HL-60 (cell line): Measurements from ENCODE around the gene MSI2.

ENCODE experiments used
- DNase-seq, 2 experiments: peaks; one replicate each; pipeline ENCODE4 v3.0.0-alpha.2; 2010 to 2020; ENCODE audit warnings: low read depth in 1 of 2, low spot score in 1 of 2
- H3K27ac ChIP-seq: fragments of 250-450 bp; sonication (Bioruptor Pico); replicated peaks from 2 replicates; pipeline ENCODE4 v1.5.1; 2020; ENCODE audit warnings: mild to moderate bottlenecking, moderate library complexity
- H3K27me3 ChIP-seq: fragments of 250-450 bp; sonication (Bioruptor Pico); 2 replicates; pipeline ENCODE4 v1.5.1; 2021; ENCODE audit warnings: mild to moderate bottlenecking, moderate library complexity; ENCODE audit not compliant: insufficient read depth, poor library complexity, severe bottlenecking
- H3K4me3 ChIP-seq: replicated peaks from 2 replicates; pipeline ENCODE4 v1.5.1; 2011; ENCODE audit warnings: mild to moderate bottlenecking, control low read depth, low read length; ENCODE audit not compliant: insufficient read depth
- GABPA ChIP-seq: IDR thresholded peaks from 2 replicates; pipeline ENCODE4 v1.6.1; 2012; ENCODE audit warnings: low read depth
- POLR2AphosphoS5 ChIP-seq: IDR thresholded peaks from 2 replicates; pipeline ENCODE4 v1.6.1; 2012; ENCODE audit warnings: low read depth
- SPI1 ChIP-seq: IDR thresholded peaks from 2 replicates; pipeline ENCODE4 v1.6.1; 2012; ENCODE audit warnings: low read depth, mild to moderate bottlenecking, borderline replicate concordance
- TF ChIP-seq, protein P1 (sequence below): IDR thresholded peaks from 2 replicates; pipeline ENCODE4 v1.6.1; 2012; ENCODE audit warnings: low read depth; ENCODE audit not compliant: insufficient replicate concordance
- TF ChIP-seq, protein P2 (sequence below): IDR thresholded peaks from one replicate; pipeline ENCODE4 v1.5.1; 2011; ENCODE audit warnings: low read length, control low read depth, inconsistent platforms; ENCODE audit not compliant: insufficient read depth

The MSI2 gene

DNA sequence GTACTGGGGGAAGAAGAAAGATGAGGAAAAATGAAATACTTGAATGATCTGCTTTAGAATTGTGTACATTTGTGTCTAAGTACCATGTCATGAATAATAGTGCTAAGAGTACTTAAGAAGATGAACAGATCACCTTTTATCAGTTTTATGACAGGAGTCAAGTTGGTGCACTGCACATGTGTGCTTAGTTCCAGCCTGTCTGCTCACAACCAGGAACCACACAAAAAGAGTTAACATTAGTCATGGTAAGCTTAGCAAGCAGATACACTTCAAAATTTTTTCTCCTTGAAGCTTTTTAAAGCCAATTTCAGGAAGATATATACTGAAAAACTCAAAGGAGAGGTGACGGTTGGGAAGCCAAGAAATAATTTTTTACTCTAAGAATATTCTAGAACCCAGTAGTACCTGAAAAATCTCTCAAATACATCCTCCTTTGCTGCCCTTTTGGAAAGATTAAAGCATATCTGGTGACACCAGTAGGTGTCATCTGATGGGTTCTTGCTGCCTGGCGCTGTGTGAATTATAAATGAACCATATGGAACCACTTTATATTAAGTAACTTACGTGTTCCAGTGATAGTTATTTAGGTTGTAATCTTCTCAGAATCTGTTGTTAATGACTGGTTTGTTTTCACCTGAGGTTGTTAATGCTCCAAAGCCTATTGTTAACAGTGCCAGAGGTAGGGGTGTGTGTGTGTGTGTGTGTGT lies 93.4 kb downstream of the MSI2 start:
- DNase-seq: no peak
- Histone ChIP-seq H3K27me3 (no peaks in the 10 kb centered on the region), H3K4me3 (no peak overlapping the region), H3K27ac (no peak overlapping the region)
- TF ChIP-seq SPI1: no peak
- TF ChIP-seq POLR2AphosphoS5: no peak
- TF ChIP-seq, protein P1, sequence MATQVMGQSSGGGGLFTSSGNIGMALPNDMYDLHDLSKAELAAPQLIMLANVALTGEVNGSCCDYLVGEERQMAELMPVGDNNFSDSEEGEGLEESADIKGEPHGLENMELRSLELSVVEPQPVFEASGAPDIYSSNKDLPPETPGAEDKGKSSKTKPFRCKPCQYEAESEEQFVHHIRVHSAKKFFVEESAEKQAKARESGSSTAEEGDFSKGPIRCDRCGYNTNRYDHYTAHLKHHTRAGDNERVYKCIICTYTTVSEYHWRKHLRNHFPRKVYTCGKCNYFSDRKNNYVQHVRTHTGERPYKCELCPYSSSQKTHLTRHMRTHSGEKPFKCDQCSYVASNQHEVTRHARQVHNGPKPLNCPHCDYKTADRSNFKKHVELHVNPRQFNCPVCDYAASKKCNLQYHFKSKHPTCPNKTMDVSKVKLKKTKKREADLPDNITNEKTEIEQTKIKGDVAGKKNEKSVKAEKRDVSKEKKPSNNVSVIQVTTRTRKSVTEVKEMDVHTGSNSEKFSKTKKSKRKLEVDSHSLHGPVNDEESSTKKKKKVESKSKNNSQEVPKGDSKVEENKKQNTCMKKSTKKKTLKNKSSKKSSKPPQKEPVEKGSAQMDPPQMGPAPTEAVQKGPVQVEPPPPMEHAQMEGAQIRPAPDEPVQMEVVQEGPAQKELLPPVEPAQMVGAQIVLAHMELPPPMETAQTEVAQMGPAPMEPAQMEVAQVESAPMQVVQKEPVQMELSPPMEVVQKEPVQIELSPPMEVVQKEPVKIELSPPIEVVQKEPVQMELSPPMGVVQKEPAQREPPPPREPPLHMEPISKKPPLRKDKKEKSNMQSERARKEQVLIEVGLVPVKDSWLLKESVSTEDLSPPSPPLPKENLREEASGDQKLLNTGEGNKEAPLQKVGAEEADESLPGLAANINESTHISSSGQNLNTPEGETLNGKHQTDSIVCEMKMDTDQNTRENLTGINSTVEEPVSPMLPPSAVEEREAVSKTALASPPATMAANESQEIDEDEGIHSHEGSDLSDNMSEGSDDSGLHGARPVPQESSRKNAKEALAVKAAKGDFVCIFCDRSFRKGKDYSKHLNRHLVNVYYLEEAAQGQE: no peak
- TF ChIP-seq GABPA: no peak

DNA sequence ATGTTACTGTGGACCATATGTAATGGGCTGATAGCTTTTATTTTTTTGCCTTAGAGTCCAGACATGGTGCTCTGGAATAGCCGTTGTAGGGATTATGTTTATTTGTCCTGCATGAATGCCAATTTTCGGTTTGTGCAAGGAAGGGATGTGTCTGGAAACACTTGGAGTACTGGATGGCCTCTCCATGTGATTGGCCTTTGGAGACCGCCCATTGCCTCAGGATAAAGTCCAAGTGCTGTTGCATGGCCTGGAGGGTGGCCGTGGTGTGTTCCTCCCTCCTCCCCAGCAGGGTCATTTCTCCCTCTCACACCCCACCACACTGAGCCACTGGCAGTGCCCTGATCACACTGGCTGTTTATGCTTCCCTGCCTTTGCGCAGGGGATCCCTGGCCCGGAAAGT lies 93.9 kb downstream of the MSI2 start:
- Histone ChIP-seq H3K27me3 (no peaks in the 10 kb centered on the region), H3K4me3 (no peak overlapping the region), H3K27ac (no peak overlapping the region)
- no peak for DNase-seq
- TF ChIP-seq GABPA (no peak), POLR2AphosphoS5 (no peak), SPI1 (no peak)
- TF ChIP-seq, protein P2, sequence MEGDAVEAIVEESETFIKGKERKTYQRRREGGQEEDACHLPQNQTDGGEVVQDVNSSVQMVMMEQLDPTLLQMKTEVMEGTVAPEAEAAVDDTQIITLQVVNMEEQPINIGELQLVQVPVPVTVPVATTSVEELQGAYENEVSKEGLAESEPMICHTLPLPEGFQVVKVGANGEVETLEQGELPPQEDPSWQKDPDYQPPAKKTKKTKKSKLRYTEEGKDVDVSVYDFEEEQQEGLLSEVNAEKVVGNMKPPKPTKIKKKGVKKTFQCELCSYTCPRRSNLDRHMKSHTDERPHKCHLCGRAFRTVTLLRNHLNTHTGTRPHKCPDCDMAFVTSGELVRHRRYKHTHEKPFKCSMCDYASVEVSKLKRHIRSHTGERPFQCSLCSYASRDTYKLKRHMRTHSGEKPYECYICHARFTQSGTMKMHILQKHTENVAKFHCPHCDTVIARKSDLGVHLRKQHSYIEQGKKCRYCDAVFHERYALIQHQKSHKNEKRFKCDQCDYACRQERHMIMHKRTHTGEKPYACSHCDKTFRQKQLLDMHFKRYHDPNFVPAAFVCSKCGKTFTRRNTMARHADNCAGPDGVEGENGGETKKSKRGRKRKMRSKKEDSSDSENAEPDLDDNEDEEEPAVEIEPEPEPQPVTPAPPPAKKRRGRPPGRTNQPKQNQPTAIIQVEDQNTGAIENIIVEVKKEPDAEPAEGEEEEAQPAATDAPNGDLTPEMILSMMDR: no peak
- TF ChIP-seq, protein P1: no peak

DNA sequence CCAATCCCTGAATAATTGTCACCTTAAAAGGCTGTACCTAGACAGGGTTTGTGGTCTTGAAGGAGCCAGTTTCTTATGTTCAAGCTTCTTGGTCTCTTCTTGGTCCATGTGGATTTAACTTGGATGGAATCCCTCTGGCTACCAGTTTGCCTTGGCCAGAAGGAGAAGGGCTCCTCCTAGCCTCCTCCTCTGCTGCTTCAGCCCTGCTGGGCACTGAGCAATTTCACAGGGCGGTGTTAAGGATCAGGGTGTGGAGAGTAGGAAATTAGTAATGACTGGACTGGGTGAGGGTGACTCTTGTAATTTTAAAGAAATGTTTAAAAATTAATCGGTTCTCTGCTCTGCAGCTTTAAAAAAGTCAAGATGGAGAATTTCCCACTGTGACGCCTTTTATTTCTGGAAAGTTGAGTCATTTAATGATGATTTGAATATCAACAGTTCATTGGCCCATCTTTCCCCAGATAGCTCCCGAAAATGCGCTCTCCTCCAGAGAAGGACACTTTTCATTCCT lies 96.4 kb downstream of the MSI2 start:
- Histone ChIP-seq H3K27me3 (no peaks in the 10 kb centered on the region), H3K4me3 (no peak overlapping the region), H3K27ac (no peak overlapping the region)
- no peak for TF ChIP-seq SPI1
- TF ChIP-seq, protein P1: no peak
- TF ChIP-seq, protein P2: no peak
- no peak for TF ChIP-seq POLR2AphosphoS5
- TF ChIP-seq GABPA: no peak
- no peak for DNase-seq
